DMS79 treated with DMSO at 0.1 percent for 48 hours (cell line): ENCODE data around the gene CAMKK2.
"Not testable (repeated sequence)": the region's sequence is repeated elsewhere in the genome, so short reads cannot be mapped to it uniquely, and the experiment has no call there.

Source experiments
- DNase-seq: peaks from one replicate; lab custom pipeline; 2025; lab: John Stamatoyannopoulos, UW

Gene CAMKK2

DNA sequence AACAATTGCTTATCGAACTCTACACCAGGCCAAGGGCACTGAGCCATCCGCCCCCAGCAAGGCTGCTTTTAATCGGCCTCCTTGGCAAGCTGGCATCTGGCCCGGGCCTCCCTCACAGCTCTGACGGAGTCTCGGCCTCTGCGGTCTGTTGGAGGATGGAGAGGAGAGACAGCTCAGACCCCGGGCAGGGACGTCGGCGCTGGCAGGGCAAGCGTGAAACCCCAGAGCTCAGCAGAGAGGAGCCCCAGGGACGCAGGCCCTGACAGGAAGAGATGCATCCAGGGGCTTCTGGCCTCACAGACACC, 17.5 kb downstream of the CAMKK2 start:
- no peak for DNase-seq

DNA sequence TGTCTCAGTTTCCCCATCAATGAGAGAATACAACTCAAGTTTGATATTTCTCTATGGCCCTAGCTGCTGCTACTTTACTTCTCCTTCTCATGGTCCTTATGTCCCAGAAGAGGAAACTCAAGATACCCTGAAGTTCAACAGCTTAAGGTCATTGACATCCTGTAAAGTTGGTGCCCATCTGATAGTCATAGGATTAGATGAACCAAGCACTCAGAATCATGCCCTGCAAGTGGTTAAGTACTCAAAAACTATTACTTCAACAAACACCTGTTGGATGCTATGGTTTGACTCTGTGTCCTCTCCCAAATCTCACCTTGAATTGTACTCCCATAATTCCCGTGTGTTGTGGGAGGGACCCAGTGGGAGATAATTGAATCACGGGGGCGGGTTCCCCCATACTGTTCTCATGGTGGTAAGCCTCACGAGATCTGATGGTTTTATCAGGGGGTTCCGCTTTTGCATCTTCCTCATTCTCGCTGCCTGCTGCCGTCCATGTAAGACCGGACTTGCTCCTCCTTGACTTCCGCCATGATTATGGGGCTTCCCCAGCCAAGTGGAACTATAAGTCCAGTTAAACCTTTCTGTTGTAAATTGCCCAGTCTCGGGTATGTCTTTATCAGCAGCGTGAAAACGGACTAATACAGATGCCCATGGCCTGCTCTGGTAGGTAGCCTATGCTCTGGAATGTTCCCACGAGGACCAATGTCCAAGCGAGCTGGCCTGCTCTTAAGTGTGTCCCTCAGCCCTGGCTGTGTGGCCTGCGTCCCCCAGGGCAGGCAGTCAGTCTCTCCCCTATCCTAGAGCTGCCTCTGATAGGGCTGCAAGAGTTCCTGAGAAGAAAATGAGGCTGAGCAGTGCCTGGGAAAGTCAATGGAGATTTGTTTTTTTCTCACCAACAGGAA, 18.1 kb downstream of the CAMKK2 start:
- no peak for DNase-seq

DNA sequence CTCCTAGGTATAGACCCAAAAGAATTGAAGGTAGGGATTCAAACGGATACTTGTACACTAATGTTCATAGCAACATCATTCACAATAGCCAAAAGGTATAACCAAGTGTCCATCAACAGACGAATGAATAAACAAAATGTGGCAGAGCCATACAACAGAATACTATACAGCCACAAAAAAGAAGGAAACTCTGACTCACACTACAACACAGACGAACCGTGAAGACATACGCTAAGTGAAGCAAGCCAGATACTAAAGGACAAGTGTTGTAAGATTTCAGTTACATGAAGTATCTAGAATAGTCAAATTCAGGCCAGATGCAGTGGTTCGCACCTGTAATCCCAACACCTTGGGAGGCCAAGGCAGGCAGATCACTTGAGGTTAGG, 19.1 kb downstream of the CAMKK2 start:
- no peak for DNase-seq

DNA sequence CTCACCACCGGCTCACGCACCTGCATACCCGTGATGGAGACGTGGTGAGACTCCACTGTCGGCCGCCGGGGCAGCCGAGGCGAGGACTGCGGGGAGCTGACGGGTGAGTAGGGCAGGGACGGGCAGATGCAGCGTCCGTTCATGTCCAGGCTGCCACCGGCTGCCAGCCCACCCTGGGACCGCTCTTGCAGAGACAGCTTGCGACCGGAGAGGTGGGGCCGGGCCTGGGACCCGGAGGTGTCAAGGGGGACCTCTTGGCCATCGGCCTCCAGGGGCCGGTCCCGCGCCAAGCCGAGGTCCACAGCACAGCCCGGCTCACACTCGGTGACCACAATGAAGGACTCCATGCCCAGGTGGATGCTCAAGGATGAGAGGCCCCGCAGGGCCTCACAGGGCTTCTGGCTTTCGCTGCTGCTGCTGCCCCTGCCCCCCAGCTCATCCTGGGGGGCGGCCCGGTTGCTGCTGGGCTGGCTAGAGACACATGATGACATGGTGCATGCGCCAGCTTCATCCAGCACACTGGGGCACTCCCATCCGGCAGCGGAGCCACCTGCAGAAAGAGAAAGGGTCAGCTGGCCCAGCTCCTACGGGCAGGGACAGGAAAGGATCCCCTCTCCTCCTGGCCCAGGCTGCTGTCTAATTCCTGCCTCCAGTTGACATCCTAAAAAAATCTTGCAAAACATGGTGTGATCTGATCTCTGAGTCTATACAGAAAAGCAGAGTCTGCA, 22.3 kb downstream of the CAMKK2 start:
- DNase-seq = no peak

DNA sequence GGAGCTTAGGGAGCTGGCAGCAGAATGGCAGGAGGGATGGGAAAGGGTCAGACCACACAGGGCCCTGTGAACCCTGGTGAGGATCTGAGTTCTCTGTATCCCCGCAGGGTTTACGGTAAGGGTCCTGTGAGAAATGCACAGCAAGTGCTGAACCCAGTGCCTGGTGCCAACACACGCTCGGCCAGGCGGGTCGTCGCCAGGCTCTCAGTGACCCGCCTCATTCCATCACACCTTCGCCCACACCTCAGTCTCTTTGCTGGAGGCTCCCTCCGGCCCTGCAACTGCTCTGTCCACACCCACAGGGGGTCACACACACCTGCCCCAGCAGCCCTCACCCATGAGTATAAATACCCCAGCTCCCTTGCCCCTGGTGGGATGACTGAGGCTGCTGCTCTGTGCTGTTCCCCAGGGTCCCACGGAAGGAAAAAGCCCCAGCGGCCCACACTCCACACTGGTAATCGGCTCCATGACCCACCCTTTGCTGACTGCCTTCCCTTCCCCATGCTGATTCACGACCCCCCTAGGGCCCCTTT, 23.1 kb downstream of the CAMKK2 start:
- no peak for DNase-seq

DNA sequence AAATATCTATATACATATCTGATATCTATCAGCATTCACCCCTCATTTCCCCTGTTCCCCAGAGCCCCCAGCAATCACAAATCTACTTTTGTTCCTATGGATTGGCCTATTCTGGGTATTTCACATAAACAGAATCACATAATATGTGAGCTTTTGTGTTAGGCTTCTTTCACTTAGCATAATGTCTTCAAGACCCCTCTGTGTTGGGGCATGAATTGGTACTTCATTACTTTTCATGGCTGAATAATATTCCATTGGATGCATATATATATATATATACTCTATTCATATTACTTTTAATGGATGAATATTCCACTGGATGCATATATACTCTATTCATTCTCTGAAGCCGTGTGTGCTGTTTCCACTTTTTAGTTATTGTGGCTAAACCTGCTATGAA, 28.7 kb downstream of the CAMKK2 start:
- DNase-seq = no peak

DNA sequence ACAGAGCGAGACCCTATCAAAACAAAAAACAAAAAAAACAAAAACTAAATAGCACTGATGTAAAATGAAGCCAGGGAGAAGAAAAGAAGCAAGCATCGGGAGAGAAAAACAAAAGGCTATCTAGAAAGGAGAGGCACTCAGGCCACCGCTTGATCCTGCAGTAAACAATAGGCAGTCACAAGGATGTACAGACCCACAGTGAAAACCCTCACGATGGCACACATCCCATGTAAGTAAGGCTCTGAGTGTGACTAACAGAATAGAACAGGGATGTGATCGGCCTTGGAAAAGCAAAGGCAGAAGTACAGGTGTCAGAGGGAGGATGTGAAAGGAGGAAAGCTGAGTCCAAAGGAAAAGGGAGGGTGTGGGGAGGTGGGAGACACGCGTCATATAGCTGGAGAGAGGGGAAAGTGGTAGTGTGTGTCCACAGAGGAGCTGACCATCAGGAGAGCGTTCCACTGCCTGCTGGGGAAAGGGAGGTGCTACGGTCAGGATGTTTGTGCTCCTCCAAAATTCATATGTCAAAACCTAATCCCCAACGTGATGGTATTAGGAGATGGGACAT, 31.5 kb downstream of the CAMKK2 start:
- DNase-seq = no peak

DNA sequence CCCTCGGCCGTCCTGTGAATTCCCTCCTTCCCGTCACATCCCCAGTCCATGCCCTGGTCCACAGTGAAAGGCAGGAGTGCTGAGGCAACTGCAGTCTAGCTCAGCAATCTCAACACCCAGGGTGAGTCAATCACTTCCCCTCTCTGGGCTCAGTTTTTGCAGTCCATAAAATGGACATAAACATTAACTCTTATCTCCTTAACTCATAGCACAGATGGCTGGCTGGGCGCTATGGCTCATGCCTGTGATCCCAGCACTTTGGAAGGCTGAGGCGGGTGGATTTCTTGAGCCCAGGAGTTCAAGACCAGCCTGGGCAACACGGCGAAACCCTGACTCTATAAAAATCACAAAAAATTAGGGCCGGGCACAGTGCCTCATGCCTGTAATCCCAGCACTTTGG, 32.4 kb downstream of the CAMKK2 start:
- no peak for DNase-seq

DNA sequence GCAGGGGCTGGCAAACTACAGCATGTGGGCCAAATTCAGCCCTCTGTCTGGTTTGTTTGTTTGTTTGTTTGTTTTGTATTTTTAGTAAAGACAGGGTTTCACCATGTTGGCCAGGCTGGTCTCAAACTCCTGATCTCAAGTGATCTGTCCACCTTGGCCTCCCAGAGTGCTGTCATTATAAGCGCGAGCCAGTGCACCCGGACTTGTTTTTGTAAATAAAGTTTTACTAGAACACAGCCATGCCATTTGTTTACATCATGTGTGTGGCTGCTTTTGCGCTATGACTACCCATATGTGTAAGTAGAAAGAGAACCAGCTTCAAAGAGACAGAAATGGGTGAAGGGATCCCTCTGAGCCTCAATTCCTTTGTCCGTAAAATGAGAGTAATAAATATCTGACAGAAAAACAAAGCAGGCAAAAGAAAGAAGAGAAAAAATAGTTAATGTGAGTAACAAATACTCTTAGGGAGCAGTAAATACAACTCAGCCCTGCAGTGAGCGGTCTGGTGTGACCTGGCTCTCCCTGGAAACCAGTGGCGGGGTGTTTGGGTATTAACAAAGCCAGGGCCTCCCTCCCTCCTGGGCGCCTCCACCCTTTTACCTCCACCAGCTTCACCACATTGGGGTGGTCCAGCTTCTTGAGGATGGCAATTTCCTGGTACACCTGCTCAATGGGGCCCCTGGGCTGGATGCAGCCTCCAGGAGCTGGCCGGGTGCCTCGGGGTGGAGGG, 33.1 kb downstream of the CAMKK2 start:
- no peak for DNase-seq

DNA sequence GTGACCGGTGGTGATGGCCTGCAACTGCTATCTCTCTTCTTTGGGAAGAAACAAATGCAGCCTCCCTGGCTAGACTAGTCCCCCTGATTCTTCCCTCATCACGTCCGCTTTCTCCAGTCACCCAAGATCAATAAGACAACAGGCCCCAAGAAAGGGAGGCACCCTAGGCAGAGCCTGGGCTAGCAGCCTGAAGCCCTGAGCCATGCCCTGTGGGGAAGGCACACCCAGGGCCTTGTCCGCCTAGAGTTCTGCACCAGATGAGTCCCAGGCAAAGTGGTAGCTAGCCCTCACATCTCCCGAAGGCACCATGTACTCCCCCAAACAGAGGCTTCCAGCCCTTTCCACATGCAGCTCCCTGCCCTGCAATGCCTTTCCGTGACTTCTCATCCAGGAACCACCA, 35.1 kb downstream of the CAMKK2 start:
- DNase-seq = no peak

DNA sequence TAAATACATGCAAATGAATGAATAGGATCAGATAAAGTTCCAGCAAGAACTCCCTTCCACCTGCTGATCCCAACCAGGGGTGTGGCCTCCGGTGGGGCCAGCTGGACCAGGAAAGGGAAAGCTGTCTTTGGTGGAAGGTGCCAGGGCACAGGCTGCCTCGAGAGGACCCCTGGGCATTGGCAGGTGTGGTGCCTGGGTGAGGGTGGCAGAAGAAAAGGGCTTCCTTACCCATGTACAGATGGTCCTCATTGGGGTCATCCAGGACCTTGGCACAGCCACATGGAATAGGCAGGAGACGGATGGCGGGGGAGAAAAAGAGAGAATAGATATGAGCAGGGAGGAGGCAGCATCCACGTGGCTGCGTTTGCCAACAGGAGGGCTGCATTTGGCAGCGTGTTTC, 36.4 kb downstream of the CAMKK2 start:
- DNase-seq = no peak

DNA sequence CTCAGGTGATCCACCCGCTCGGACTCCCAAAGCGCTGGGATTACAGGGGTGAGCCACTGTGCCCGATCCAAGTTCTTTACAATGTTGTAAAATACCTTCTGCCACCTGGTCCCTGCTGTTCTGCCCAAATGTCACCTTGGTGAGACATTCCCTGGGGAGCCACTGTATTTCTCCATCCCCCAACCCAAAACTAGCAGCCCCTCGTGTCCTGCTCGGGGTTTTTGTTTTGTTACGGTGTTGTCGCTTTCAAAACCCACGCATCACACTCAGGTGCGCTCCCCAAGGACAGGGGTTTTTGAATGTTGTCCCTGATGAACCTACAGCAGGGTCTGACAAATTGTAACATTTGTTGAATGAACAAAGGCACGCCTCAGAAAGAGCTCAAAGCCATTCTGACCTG, 37.4 kb downstream of the CAMKK2 start:
- no peak for DNase-seq

DNA sequence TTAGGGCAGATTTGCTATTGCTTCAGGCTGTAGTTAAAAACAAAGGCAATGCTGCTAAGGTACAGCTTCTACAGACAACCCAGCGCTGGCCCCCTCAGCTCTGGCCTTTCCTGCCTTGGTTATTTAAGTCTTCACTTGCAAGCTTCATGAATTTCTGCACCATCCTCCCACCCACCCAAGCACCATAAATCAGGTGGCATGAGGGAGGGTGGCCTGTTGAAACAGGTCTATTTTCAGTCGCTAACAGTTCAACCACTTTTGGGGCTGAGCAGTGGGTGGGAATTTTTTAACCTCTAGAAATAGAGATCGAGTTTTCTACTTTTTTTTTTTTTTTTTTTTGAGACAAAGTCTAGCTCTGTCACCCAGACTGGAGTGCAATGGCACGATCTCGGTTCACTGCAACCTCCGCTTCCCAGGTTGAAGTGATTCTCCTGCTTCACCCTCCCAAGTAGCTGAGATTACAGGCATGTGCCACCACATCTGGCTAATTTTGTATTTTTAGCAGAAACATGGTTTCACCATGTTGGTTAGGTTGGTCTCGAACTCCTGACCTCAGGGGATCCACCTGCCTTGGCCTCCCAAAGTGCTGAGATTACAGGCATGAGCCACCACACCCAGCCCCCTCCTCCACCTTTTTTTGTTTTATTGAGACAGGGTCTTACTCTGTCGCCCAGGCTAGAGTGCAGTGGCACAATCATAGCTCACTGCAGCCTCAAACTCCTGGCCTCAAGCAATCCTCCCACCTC, 38.6 kb downstream of the CAMKK2 start:
- DNase-seq = not testable (repeated sequence)

DNA sequence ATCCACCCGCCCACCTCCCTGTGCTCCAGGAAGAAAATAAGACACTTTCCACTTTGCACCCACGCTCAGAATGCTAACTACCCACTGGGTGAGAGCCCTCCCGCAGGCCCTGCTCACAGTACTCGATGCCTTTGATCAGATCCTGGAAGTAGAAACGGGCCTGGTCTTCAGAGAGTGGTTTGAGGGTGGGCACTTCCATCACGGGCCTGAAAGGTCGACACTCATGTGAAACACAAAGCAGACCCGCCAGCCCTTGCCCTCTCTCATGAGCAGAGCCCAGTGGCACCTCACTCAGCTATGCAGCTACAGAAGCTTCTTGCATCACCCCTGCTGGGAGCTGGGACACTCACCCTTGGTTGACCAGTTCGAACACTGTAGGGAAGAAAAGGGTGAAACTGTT, 41.1 kb downstream of the CAMKK2 start:
- no peak for DNase-seq

DNA sequence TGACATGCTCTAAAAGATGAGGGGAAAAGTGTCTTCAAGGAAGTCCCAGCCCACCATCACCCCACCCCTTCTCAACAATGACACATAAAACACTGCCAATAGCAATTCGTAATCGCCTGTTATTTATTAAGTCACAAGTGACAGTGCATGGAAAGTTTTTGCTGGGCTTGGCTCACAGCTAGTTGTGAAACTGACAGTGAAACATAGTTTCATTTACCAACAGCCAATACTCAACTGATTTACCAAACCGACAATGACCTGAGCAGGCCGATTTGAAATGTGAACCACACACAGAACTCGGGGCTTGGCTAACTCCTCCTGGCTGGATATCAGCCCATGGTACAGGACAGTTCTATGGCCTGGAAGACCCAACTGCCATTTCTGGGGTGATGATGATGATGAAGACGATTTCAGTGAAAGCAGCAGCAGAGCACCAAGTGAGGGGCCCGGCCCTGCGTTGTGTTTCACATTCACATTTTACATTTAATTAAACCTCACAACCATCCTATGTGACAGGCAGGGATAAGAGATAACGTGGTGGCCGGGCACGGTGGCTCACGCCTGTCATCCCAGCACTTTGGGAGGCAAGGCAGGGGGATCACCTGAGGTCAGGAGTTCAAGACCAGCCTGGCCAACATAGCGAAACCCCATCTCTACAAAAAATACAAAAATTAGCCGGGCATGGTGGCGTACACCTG, 42.7 kb downstream of the CAMKK2 start:
- no peak for DNase-seq

DNA sequence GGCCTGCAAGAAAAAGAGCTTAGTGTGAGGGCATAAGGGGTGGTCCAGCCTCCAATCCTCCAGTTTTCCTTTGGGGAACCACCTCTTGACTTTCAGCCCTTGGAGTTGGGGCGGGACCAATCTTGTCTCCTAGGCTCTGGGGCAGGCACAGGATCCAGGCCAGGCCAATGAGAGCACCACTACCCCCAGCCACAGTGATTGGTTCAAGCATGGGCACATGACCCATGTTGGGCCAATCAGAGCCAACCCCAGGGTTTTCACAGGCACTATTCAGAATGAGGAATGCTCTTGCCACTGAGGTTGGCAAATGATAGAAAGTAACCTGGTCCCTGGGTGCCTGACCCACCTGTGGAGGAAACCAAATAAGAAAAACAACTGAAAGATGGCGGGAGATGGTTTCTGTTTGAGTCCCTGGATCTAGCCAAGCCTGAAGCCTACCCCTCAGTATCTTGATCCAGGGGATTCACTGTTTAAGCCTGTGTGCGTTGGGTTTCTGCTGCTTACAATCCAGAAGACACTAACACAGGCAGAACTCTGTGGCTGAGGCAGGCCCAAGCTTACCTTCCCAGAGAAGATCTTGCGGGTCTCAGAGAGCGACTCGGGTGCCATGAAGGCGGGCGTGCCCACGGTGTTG, 43.7 kb downstream of the CAMKK2 start:
- no peak for DNase-seq

DNA sequence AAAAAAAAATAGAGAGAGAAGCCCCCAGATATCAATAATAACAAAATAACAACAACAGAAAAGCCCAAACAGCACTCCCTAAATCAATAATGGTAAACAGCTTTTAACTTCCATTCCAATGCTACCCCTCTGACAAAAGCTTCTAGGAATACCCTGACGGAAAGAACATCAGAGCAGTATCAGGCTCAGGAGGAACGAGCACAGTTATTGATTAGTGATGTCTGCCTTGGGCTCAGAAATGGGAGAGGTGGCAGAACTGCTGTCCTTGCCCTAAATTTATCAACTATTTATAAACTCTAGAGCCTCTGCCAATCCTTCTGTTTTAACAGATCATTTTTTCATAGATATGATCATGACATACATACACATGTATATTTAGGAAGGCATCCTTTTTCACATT, 44.7 kb downstream of the CAMKK2 start:
- no peak for DNase-seq

DNA sequence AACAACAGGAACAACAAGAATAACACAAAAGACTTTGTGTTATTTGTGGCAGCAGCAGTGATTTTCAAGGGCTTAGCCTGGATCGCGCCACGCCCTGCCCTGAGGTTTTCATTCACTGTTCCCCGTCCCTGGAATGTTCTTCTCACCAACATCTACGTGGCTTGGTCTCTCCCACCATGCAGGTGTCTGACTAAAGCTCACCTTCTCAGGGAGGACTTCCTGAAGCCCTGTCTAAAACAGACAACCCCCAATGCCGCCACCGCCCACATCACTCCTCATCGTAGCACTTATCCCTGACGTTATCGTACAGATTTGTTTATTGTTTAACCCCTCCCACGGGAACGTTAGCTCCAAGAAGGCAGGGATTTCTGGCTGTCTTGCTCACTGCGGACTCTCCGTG, 46.1 kb downstream of the CAMKK2 start:
- no peak for DNase-seq

DNA sequence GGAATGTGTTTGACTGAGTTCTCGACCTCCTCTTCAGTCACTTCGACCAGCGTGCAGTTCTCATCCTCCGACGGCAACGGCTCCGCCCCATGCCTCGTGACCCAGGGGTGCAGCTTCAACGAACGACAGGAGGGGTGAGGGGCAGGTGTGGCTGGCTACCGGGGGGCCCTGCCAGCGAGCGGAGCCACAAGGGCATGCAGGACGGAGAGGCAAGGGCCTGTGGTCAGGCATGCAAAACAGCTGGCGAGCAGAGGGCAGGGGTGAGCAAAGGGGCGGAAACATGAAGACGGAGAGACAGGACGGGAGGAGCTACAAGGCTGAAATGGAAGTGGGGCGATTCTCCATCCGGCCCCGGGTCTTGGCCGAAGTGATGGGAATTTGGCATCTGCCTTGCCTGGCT, 47.9 kb downstream of the CAMKK2 start:
- no peak for DNase-seq

DNA sequence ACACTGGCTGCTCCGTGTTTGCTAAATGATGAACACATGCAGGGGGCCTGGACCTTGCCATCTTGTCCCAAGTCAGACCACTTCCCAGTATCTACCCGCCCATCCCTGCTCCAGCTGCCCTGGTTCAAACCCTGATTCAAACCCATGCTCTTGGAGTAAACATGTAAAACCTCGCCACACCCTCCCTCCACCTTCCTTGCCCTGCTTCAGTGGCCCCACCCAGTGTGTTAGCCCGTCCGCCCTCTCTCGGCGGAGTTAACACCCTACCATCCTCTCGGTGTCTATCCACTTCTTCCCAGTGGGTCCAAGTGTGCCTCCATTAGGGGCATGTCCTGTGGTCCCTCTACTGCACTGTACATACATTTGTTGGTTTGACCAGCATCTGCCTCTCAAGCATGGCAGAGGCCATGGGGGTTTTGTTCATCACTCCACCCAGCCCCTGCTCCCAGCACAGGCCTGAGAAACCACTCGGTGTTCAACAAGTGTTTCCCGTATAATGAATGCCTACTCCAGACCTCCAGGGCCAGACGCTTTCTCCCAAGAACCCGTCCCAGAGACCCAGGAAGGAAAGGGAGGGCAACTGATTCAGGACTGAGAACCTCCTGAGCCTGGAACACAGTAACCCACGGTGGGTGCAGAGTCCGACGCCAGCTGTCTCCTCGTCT, 49.5 kb downstream of the CAMKK2 start:
- no peak for DNase-seq
